Measurements from ENCODE around the gene SSB.
"Not testable (repeated sequence)": the region's sequence is repeated elsewhere in the genome, so short reads cannot be mapped to it uniquely, and the experiment has no call there.

Gene SSB

DNA sequence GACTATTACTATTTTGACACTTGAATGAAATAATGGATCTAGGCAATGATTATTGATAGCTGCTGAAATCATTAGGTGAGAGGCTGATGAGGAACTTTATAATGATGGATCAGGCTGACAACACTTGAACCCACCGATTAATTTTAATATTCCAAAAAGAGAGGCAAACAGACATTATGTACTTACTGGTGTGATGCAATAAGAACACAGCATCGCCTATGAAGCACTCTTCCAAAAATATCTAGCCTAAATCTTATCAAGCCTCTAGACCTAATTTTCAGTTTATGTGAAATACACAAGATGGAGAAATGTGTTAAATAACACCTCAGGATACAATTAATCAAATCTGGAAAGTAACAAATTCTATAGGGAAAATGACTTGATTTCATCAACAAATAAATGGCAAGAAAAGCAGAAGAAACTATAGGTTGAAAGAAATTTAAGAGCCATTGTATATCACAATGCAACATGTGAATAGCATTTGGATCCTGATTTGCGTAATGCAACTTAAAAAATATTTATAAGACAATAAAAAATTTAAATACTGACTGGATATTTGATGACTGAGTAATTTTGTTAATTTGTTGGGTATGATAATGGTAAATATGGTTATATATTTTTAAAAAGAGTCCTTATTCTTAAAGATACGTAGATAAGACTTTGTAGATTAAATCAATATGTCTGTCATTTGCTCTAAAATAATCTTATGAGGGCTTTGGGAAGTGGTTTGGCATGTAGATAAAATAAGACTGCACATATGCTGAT lies 17.2 kb upstream of the SSB start:
- no peak for DNase-seq (ENCODE audit: low read depth, low spot score)

DNA sequence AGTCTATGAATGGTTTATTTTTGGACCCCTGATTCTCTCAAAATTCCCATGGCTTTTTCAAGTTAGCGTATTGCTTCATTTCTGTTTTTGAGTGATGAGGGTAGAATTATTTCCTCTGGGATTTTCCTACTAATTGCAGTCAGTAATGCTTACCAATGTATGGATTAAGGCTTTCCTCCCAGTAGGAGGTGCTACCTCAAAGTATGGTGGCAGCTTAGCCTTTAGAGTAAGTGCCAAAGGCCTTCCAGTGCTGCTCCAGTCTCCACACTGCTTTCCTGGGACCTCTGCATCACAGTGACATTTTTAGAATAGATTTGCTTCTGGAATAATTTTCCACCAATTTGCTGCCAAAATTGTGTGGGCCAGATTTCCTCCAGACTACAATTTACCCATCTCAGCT lies 16.2 kb upstream of the SSB start:
- DNase-seq (ENCODE audit: low read depth, low spot score) = no peak

DNA sequence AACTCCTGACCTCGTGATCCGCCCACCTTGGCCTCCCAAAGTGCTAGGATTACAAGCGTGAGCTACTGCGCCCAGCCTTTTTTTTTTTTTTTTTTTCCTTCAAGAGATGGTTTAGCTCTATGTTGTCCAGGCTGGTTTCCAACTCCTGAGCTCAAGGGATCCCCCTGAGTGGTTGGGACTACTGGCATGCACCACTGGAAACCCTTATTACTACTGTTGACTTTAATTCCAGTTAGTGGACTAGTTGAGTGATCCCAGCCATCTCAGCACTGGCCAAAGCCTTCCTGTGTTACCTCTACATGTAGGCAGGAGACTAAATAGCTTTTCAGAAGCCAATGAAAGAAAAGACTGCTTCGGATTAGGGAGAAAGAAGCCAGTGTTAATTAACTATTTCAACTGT lies 8.1 kb upstream of the SSB start:
- DNase-seq (ENCODE audit: low read depth, low spot score) = no peak

DNA sequence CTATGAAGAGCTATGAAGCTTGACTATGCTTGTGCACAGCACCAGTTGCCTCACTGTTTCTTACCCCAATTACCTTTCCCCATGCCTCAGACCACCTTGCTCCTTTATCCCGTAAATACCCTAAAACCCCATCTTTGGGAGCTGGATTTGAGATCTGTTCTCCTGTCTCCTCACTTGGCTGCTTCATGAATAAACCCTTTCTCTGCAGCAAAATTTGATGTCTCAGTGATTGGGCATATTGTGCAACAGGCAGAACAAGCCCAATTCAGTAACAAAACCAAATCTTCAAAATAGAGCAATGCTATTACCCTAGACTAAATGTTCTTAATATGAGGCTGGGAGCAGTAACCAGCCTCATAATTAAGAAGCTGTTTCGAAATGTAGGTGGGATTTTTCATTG lies 3.5 kb upstream of the SSB start:
- no peak for DNase-seq (ENCODE audit: low read depth, low spot score)

DNA sequence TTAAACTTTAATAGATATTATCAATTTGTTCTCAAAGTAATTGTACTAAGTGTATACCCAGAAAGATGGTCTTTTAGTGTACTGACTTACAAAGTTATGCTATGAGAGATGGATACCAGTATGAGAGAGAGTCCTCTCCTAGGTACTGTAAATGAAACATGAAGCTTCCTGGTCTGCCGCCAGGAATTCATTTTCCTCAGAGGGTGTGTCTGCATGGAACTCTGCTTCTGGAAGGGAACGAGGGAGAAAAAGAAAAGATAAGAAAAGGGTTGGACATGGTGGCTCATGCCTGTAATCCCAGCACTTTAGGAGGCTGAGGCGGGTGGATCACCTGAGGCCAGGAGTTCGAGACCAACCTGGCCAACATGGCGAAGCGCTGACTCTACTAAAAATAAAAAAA lies 2.2 kb upstream of the SSB start:
- DNase-seq (ENCODE audit: low read depth, low spot score) = no peak

DNA sequence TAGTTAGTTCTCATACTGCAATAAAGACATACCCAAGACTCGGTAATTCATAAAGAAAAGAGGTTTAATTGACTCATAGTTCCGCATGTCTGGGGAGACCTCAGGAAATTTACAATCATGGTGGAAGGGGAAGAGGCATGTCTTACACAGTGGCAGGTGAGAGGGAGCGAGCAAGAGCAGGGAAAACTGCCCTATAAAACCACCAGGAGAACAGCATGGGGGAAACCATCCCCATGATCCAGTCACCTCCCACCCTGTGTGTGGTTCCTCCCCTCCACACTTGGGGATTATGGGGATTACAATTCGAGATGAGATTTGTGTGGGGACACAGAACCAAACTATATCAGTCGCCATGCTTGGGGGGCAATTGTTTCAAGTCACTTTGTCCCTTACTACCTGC lies 1.1 kb upstream of the SSB start:
- DNase-seq (ENCODE audit: low read depth, low spot score) = no peak

DNA sequence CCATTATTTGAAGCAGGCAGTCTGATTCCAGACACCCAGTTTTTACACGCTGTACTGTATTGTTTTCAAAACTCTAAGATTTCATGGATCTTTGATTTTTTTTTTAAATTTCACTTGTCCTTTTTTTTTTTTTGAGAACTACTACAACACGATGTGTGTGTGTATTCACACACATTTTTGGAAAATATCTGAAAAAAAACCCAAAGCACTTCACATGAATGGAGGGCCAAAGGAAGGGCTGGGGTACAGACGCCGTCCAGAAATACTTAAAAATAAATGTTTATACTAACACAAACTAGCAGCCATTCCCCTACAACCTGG lies 314 bp upstream of the SSB start:
- no peak for DNase-seq (ENCODE audit: low read depth, low spot score)

DNA sequence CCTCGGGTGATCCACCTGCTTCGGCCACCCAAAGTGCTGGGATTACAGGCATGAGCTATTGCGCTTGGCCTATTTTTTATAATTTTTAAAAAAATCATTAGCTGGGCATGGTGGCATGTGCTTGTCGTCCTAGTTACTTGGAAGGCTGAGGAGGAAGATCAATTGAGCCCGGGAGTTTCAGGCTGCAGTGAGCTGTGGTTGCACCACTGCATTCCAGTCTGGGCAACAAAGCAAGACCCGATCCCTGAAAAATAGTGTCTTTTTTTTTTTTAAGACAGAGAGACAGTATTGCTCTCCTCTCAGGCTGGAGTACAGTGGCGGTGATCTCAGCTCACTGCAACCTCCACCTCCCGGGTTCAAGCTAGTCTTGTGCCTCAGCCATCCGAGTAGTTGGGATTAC lies 4.8 kb downstream of the SSB start:
- DNase-seq (ENCODE audit: low read depth, low spot score) = peak; percentile 25

DNA sequence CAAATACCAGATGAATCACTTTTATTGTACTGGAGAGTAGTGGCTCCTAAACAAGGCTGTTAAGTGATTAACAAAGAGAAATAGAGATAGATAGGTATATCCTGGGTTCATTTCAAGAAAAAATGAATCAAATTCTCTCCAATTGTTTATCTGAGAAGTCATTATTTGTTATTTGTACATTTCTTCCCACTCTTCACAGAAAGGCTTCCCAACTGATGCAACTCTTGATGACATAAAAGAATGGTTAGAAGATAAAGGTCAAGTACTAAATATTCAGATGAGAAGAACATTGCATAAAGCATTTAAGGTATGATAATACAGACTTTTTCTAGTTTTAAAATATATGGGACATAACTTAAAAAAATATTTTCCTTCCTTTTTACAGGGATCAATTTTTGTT lies 7.9 kb downstream of the SSB start:
- DNase-seq (ENCODE audit: low read depth, low spot score) = no peak

DNA sequence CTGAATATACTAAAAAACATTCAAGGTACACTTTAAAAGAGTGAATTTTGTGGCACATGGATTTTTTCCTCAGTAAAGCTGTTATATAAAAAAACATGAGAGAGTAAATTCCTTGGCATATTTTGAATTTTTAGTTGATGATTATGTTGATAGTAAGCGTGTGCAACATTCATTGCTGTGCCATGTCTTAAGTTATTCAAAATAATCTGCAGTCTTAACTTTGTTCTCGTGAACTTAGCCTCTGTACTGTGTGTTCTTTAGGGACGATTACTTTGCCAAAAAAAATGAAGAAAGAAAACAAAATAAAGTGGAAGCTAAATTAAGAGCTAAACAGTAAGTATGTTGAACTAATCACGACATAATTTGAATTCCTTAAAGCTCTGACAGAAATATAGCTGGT lies 9.6 kb downstream of the SSB start:
- DNase-seq (ENCODE audit: low read depth, low spot score) = no peak

DNA sequence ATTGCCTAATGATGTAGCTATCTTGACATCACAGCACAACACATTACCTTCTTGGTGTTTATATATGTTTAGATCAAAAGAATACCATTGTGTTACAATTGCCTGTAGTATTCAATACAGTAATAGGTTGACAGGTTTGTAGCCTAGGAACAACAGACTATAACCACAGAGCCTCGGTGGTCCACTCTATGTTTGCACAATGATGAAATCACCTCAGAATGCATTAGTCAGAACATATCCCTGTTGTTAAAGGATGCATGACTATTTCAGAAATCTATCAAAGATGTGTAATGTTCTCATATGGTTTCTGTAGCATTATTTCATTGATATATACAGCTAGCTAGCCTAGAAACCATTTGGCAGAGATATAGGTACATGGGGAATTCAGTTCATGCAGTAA lies 17.2 kb downstream of the SSB start:
- no peak for DNase-seq (ENCODE audit: low read depth, low spot score)

DNA sequence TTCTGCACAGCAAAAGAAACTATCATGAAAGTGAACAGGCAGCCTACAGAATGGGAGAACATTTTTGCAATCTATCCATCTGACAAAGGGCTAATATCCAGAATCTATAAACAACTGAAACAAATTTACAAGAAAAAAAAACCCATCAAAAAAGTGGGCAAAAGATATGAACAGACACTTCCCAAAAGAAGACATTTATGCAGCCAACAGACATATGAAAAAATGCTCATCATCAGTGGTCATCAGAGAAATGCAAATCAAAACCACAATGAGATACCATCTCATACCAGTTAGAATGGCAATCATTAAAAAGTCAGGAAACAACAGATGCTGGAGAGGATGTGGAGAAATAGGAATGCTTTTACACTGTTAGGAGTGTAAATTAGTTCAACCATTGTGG lies 18.3 kb downstream of the SSB start:
- not testable (repeated sequence) for DNase-seq (ENCODE audit: low read depth, low spot score)

DNA sequence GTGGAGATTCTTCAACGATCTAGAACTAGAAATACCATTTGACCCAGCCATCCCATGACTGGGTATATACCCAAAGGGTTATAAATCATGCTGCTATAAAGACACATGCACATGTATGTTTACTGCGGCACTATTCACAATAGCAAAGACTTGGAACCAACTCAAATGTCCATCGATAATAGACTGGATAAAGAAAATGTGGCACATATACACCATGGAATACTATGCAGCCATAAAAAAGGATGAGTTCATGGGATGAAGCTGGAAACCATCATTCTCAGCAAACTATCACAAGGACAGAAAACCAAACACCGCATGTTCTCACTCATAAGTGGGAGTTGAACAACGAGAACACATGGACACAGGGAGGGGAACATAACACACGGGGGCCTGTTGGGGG lies 18.7 kb downstream of the SSB start:
- not testable (repeated sequence) for DNase-seq (ENCODE audit: low read depth, low spot score)

DNA sequence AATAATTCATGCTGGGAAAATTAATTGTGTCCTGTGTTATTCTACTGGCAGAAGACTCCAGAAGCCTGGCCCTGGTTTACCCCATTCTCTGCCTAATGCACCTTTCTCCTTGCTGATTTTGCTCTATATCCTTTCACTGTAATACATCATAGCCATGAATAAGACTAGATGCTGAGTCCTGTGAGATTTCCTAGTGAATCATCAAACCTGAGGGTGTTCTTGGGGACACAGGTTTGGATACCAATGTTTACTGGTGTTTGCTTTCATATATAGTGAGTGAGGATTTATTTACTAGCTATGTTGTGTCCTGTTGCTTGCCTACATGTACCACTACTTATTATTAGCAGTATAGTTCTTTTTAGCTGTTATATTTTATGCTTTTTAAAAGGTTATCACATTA lies 19.6 kb downstream of the SSB start:
- DNase-seq (ENCODE audit: low read depth, low spot score) = no peak

DNA sequence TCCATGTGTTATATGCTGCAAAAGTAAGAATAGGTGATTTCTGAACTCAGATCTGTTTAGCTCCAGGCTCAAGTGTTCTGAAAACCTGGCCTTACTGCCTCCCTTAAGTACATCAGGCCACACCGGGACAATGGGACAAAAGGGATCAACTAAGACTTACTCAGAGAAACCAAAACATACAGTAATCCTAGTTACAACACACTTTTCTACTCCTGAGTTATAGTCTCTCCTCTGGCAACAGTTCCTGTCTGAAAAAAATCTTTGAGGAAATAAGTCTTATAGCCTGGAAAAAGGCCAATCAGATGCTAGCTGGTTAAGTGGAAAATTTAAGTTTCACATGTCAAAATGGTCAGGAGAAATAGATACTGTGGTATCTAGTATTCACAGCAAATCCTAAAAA lies 20.4 kb downstream of the SSB start:
- no peak for DNase-seq (ENCODE audit: low read depth, low spot score)

DNA sequence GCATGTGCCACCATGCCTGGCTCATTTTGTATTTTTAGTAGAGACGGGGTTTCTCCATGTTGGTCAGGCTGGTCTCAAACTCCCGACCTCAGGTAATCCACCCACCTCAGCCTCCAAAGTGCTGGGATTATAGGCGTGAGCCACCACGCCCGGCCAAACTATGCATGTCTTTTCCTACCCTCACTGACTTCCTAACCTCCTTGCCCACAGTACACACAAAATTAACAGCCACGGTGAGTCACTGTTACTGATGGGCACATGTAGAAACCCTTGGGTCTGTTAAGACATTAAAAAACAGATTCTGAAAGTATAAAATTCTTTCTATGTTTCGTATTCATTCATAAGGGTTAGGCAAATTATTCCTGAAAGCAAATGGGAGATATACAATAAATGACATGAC lies 21.4 kb downstream of the SSB start:
- DNase-seq (ENCODE audit: low read depth, low spot score) = not testable (repeated sequence)

DNA sequence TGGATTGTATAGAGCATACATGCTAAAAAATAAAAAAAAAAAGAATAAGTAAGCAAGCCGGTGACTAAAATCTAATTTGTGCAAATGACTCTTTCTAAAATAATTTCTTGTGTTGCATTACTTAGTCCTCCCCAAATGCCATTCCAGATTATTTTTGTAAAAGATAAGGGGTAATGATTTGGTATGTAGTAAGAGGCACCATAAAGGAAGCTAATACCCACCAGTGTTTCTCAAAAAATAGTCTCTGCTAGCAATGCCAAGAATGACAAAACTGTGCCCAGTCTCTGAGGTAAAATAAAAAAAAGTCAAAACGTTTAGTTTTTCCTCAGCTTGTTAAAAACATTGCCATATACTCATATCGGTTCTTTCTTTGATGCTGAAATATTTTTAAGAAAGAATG lies 23.4 kb downstream of the SSB start:
- no peak for DNase-seq (ENCODE audit: low read depth, low spot score)

DNA sequence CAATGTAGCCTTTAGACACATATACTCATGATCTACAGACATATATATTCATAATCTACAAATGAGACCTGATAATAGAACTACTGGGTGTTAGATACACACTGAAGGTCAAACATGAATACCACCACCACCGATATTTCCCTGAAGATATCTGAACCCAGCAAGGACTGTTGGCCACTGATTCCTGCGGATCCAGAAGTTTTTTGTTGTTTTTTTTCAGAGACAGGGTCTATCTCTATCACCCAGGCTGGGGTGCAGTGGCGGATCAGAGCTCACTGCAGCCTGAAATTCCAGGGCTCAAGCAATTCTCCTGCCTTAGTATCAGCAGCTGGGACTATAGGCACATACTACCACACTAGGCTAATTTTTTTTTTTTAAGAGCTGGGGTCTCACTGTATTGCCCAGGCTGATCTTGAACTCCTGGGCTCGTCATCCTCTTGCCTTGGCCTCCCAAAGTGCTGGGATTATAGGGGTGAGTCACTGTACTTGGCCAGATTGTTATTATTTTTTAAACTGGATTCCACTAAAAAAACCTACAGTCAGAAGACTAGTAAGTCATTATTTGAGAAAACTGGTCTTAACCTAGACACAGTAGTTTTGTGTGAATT lies 24.2 kb downstream of the SSB start:
- DNase-seq (ENCODE audit: low read depth, low spot score) = no peak

DNA sequence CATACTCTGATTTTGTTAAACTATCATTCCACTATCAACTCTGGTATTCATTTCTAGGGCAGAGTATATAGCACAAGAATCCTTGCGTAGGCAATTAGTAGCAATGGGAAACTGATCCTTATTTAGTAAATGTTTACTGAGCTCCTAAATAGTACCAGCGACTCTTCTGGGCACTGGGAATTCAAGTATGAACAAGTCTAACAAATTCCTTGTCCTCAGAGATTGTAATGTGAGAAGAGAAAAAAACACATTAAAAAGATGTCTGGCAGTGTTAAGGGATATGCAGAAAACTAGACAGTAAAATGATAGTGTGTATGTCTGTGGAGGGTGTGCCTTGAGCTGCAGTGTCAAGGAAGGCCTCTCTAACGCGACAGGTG lies 25.3 kb downstream of the SSB start:
- no peak for DNase-seq (ENCODE audit: low read depth, low spot score)

DNA sequence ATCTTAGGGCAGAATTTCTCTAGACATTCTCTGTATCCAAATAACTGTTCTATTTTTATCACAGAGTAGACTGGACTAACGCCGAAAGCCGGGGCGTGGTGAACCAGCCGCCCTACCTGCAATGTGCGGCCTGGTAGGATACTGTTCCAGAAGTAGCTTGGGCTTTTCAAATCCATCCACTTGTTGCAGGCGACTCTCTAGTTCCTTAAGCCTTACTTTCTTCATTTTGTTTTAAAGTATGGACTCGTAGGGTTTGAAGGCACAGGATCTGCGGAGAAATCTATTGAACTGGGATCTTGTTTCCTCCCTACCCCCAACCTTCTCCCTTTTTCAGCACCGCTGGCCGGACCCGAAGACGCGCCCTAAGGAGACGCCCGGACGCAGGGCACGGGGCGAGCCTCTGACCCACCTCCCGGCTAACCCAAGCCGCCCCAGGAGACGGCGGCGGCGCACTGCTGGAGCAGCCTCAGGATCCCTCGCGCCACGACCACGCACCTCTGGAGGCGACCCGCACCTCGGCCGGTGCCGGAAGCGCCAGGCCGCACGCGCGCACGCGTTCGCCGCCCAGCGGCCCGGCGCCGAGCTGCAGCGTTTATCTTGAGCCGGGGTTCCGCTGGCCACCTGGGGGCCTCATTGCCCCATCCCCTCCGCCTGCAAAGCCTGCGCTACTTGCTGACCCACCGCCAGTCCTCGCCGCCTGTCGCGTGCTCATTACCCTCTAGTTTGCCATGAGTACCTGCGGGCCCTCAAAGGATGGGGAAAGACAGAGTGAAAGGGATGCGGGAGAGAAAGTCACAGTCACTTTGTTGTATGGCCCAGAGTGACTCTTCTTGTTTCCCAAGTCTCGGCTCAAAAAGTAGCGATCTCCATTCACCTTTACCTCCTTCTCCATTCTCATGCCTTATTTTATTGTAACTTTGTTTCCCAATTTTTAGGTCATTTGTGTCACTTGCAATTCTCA lies 26.0 kb downstream of the SSB start, which contains the start of gene METTL5:
TSS of gene METTL5 (minus strand) at position 533 of the 961 bp plus-strand sequence. CDS start at position 225, 308 bp downstream.
- DNase-seq (ENCODE audit: low read depth, low spot score) = peak; percentile 94

DNA sequence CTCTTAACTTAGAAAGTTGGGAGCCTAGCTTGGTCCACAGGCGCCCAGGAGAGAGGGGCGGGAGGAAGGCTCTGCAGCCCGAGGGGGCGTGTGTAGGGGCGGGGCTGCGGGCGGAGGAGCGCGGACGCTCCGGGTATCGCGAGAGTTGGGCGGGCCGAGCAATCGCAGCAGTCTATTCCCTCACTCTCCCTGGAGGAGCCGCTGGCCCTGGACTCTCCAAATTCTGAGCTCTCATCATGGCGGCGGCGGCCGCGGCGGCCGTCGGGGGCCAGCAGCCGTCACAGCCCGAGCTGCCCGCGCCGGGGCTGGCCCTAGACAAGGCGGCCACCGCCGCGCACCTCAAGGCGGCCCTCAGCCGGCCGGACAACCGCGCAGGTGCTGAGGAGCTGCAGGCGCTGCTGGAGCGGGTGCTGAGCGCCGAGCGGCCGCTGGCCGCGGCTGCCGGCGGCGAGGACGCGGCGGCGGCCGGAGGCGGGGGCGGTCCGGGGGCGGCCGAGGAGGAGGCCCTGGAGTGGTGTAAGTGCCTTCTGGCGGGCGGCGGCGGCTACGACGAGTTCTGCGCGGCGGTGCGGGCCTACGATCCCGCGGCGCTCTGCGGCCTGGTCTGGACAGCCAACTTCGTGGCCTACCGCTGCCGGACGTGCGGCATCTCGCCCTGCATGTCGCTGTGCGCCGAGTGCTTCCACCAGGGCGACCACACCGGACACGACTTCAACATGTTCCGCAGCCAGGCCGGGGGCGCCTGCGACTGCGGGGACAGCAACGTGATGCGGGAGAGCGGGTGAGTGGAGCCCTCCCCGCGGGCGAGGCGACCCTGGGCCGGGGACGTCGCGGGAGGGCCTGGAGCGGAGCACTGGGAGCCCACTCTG lies 28.8 kb downstream of the SSB start, which contains the start of gene UBR3:
TSS of gene UBR3 (plus strand) at position 183 of the 869 bp plus-strand sequence. CDS start at position 237, 54 bp downstream.
- DNase-seq (ENCODE audit: low read depth, low spot score) = peak; percentile 93

Measured in ELF-1 (cell line).